Neuron (in vitro differentiated cells): ENCODE measurements around the gene HNRNPH2.

Source experiments
- H2AFZ ChIP-seq: one replicate; pipeline ENCODE4 v1.6.1; 2013; ENCODE audit warnings: low read depth, mild to moderate bottlenecking, inconsistent platforms, low read length, moderate library complexity
- H3K27me3 ChIP-seq: one replicate; pipeline ENCODE4 v1.6.1; 2013; ENCODE audit warnings: low read length; ENCODE audit not compliant: insufficient read depth
- H3K36me3 ChIP-seq: one replicate; pipeline ENCODE4 v1.6.1; 2013; ENCODE audit warnings: low read length; ENCODE audit not compliant: insufficient read depth
- H3K4me1 ChIP-seq: one replicate; pipeline ENCODE4 v1.6.1; 2013; ENCODE audit warnings: low read length; ENCODE audit not compliant: insufficient read depth
- H3K4me3 ChIP-seq: 2 replicates; pipeline ENCODE4 v1.5.1; 2013; ENCODE audit warnings: mild to moderate bottlenecking, low read length, moderate library complexity
- H3K9me3 ChIP-seq: one replicate; pipeline ENCODE4 v1.6.1; 2013; ENCODE audit warnings: low read length

HNRNPH2 gene

GRCh38 chrX:101408532-101408841 is 465 bp downstream of the HNRNPH2 start:
- H2AFZ ChIP-seq = no peak overlapping the region
- H3K4me3 ChIP-seq = peak overlapping the region; percentile 82
- no peaks in the 10 kb centered on the region for H3K9me3 ChIP-seq

GRCh38 chrX:101409043-101409442 is 1.0 kb downstream of the HNRNPH2 start:
- H3K36me3 ChIP-seq = peaks cover 15% of the 10 kb centered on the region
- no peak overlapping the region for H2AFZ ChIP-seq
- no peaks in the 10 kb centered on the region for H3K27me3 ChIP-seq
- H3K4me3 ChIP-seq = peak overlapping the region; percentile 82
- H3K4me1 ChIP-seq = peaks cover 7% of the 10 kb centered on the region
- H3K9me3 ChIP-seq = no peaks in the 10 kb centered on the region

More at GRCh38 chrX:101408532-101408841, 465 bp downstream of the HNRNPH2 start:
- Histone ChIP-seq H3K27me3 (no peaks in the 10 kb centered on the region), H3K36me3 (peaks cover 15% of the 10 kb centered on the region), H3K4me1 (peaks cover 7% of the 10 kb centered on the region)

- Histone ChIP-seq H3K27me3 (no peaks in the 10 kb centered on the region), H3K36me3 (peaks cover 15% of the 10 kb centered on the region), H2AFZ (no peak overlapping the region), H3K4me3 (peak overlapping the region; percentile 82), H3K9me3 (no peaks in the 10 kb centered on the region), H3K4me1 (peaks cover 7% of the 10 kb centered on the region)
Measured at GRCh38 chrX:101410461-101410860, 2.4 kb downstream of the HNRNPH2 start.

- no peaks in the 10 kb centered on the region for H3K9me3 ChIP-seq
- no peaks in the 10 kb centered on the region for H3K27me3 ChIP-seq
- no peak overlapping the region for H3K4me3 ChIP-seq
- peaks cover 15% of the 10 kb centered on the region for H3K36me3 ChIP-seq
- H2AFZ ChIP-seq = no peak overlapping the region
- H3K4me1 ChIP-seq = peaks cover 7% of the 10 kb centered on the region
Measured at GRCh38 chrX:101411984-101412383, 4.0 kb downstream of the HNRNPH2 start.

GRCh38 chrX:101415180-101416145 is 7.4 kb downstream of the HNRNPH2 start:
- H2AFZ ChIP-seq = no peak overlapping the region
- peaks cover 15% of the 10 kb centered on the region for H3K36me3 ChIP-seq
- H3K4me3 ChIP-seq = no peak overlapping the region
- peaks cover 2% of the 10 kb centered on the region for H3K4me1 ChIP-seq
- no peaks in the 10 kb centered on the region for H3K27me3 ChIP-seq
- H3K9me3 ChIP-seq = no peaks in the 10 kb centered on the region

GRCh38 chrX:101416691-101417090 is 8.7 kb downstream of the HNRNPH2 start:
- no peak overlapping the region for H3K4me3 ChIP-seq
- H2AFZ ChIP-seq = no peak overlapping the region
- H3K4me1 ChIP-seq = no peaks in the 10 kb centered on the region
- no peaks in the 10 kb centered on the region for H3K9me3 ChIP-seq
- no peaks in the 10 kb centered on the region for H3K27me3 ChIP-seq
- peaks cover 14% of the 10 kb centered on the region for H3K36me3 ChIP-seq

GRCh38 chrX:101417190-101417589 is 9.2 kb downstream of the HNRNPH2 start:
- peaks cover 9% of the 10 kb centered on the region for H3K36me3 ChIP-seq
- H3K27me3 ChIP-seq = no peaks in the 10 kb centered on the region
- H3K4me1 ChIP-seq = no peaks in the 10 kb centered on the region
- H3K4me3 ChIP-seq = no peak overlapping the region
- H2AFZ ChIP-seq = no peak overlapping the region
- H3K9me3 ChIP-seq = no peaks in the 10 kb centered on the region

GRCh38 chrX:101417981-101418841 is 10.2 kb downstream of the HNRNPH2 start:
- Histone ChIP-seq H3K4me3 (peak overlapping the region; percentile 29), H2AFZ (no peak overlapping the region), H3K4me1 (no peaks in the 10 kb centered on the region)

GRCh38 chrX:101419489-101419888 is 11.5 kb downstream of the HNRNPH2 start:
- Histone ChIP-seq H2AFZ (no peak overlapping the region), H3K4me3 (no peak overlapping the region), H3K4me1 (no peaks in the 10 kb centered on the region), H3K36me3 (no peaks in the 10 kb centered on the region), H3K9me3 (no peaks in the 10 kb centered on the region), H3K27me3 (no peaks in the 10 kb centered on the region)

More at GRCh38 chrX:101417981-101418841, 10.2 kb downstream of the HNRNPH2 start:
- Histone ChIP-seq H3K27me3 (no peaks in the 10 kb centered on the region), H3K36me3 (no peaks in the 10 kb centered on the region), H3K9me3 (no peaks in the 10 kb centered on the region)

GRCh38 chrX:101427954-101428353 is 19.9 kb downstream of the HNRNPH2 start:
- H3K9me3 ChIP-seq = no peaks in the 10 kb centered on the region
- H3K36me3 ChIP-seq = no peaks in the 10 kb centered on the region
- no peaks in the 10 kb centered on the region for H3K4me1 ChIP-seq
- no peak overlapping the region for H2AFZ ChIP-seq
- H3K27me3 ChIP-seq = no peaks in the 10 kb centered on the region
- no peak overlapping the region for H3K4me3 ChIP-seq

- no peaks in the 10 kb centered on the region for H3K27me3 ChIP-seq
- H2AFZ ChIP-seq = no peak overlapping the region
- no peak overlapping the region for H3K4me3 ChIP-seq
- H3K36me3 ChIP-seq = no peaks in the 10 kb centered on the region
- H3K4me1 ChIP-seq = no peaks in the 10 kb centered on the region
- no peaks in the 10 kb centered on the region for H3K9me3 ChIP-seq
Measured at GRCh38 chrX:101429934-101430333, 21.9 kb downstream of the HNRNPH2 start.

- H3K4me1 ChIP-seq = no peaks in the 10 kb centered on the region
Measured at GRCh38 chrX:101430457-101431078, 22.5 kb downstream of the HNRNPH2 start.

GRCh38 chrX:101442085-101442484 is 34.1 kb downstream of the HNRNPH2 start:
- H3K4me1 ChIP-seq = no peaks in the 10 kb centered on the region
- no peaks in the 10 kb centered on the region for H3K27me3 ChIP-seq
- H3K36me3 ChIP-seq = no peaks in the 10 kb centered on the region
- H3K9me3 ChIP-seq = no peaks in the 10 kb centered on the region
- H3K4me3 ChIP-seq = no peak overlapping the region
- no peak overlapping the region for H2AFZ ChIP-seq

More at GRCh38 chrX:101430457-101431078, 22.5 kb downstream of the HNRNPH2 start:
- Histone ChIP-seq H3K27me3 (no peaks in the 10 kb centered on the region), H3K9me3 (no peaks in the 10 kb centered on the region), H3K4me3 (no peak overlapping the region), H3K36me3 (no peaks in the 10 kb centered on the region), H2AFZ (no peak overlapping the region)
